A673 (cell line): ENCODE results near the gene CEMIP.

Experiments
- EZH2 ChIP-seq: fragments of 200-600 bp; sonication (generic); IDR thresholded peaks from 2 replicates; pipeline ENCODE4 v1.6.1; 2017; ENCODE audit warnings: borderline replicate concordance, low read depth, mild to moderate bottlenecking, mixed read lengths, antibody characterized with exemption, low read length; ENCODE audit not compliant: poor library complexity, severe bottlenecking
- TF ChIP-seq, protein P1 (sequence below): fragments of 300-800, 200-600 bp; sonication (generic); conservative IDR thresholded peaks from 2 replicates; pipeline ENCODE4 v1.5.1; 2017; ENCODE audit warnings: low read depth, mild to moderate bottlenecking, antibody characterized with exemption, low read length, moderate library complexity, mixed read lengths

DNA sequence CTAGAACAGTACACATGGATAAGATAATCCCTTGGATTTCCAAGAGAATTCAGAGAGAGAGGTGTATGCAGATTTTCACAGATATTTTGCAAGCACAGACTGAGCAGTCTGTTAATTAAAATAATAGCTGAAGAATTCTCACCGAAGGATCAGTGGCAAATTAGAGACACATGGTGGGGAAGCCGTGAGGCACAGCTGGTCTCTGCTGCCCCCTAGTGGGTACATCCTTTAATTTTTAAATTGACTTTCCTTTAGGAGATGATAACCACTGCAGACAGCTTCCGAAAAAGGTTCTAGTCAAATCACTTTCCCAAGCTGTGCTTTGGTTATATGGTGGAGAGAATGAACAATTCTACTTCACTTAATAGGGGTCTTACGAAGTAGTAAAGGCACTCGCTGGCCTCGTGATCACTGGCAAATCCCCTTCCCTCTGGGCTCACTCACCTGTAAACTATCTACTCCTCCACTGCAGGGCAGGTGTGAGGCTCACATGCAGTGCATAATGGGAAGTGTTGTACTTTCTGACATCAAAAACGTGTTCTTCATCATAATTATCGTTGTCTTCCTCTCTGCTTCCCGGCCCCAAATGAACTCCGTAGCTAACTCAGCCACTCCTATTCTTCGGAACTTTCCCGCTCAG, 191.0 kb downstream of the CEMIP start:
- TF ChIP-seq EZH2: no peak
- TF ChIP-seq, protein P1, sequence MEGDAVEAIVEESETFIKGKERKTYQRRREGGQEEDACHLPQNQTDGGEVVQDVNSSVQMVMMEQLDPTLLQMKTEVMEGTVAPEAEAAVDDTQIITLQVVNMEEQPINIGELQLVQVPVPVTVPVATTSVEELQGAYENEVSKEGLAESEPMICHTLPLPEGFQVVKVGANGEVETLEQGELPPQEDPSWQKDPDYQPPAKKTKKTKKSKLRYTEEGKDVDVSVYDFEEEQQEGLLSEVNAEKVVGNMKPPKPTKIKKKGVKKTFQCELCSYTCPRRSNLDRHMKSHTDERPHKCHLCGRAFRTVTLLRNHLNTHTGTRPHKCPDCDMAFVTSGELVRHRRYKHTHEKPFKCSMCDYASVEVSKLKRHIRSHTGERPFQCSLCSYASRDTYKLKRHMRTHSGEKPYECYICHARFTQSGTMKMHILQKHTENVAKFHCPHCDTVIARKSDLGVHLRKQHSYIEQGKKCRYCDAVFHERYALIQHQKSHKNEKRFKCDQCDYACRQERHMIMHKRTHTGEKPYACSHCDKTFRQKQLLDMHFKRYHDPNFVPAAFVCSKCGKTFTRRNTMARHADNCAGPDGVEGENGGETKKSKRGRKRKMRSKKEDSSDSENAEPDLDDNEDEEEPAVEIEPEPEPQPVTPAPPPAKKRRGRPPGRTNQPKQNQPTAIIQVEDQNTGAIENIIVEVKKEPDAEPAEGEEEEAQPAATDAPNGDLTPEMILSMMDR: peak; percentile 78
